B cell (primary cell): ENCODE measurements around the gene CCDC137. TPM values are rescaled to one million over a fixed set of nuclear protein-coding genes. Genes with fewer than 3 reads are reported as not detected.

Source experiments
- ATAC-seq: fragments of 200-7000 bp; cut with Tn5 transposase; one replicate; pipeline ENCODE4 v1.10.0; 2021; ENCODE audit warnings: low read depth, mild to moderate bottlenecking, moderate number of reproducible peaks, moderate library complexity
- CTCF ChIA-PET: fragments of 350-600 bp; sonication (Branson Sonifier 250); formaldehyde crosslinking; loops from one replicate; lab custom pipeline; 2021; ENCODE audit warnings: antibody characterized with exemption, inconsistent platforms; lab: Charles Lee
- POLR2A ChIA-PET: fragments of 350-600 bp; sonication (Branson Sonifier 250); formaldehyde crosslinking; loops from one replicate; lab custom pipeline; 2021; ENCODE audit warnings: antibody characterized with exemption; lab: Charles Lee
- DNase-seq: peaks from one replicate; pipeline ENCODE4 v3.0.0; 2013
- H2AFZ ChIP-seq: 2 replicates; pipeline ENCODE4 v1.6.1; 2012; ENCODE audit warnings: mild to moderate bottlenecking, low read depth, low read length; ENCODE audit not compliant: insufficient read depth, poor library complexity, severe bottlenecking
- H3K27ac ChIP-seq, 2 donors: 1 replicate in 1 of 2; 2 replicates in 1 of 2; pipeline ENCODE4 v1.5.1; 2012 to 2013; ENCODE audit warnings: low read length in 2 of 2, mild to moderate bottlenecking in 2 of 2, moderate library complexity in 1 of 2
- H3K27me3 ChIP-seq, 4 experiments: fragments of 200-600 bp in 1 of 4; sonication (generic) in 1 of 4; replicated peaks in 1 of 4; 1 replicate in 2 of 4; 2 replicates in 2 of 4; pipeline versions ENCODE4 v1.6.1 to v1.7.0; 2013 to 2016; ENCODE audit warnings: low read length in 3 of 4, mild to moderate bottlenecking in 2 of 4, mixed read lengths in 1 of 4, moderate library complexity in 1 of 4; ENCODE audit not compliant: insufficient read depth in 4 of 4, control insufficient read depth in 3 of 4; ENCODE audit errors: control extremely low read depth in 1 of 4
- H3K36me3 ChIP-seq, 2 experiments: replicated peaks in 1 of 2; 1 replicate in 1 of 2; 2 replicates in 1 of 2; pipeline versions ENCODE4 v1.6.1 to v1.7.1; 2013; ENCODE audit warnings: low read length in 1 of 2; ENCODE audit not compliant: insufficient read depth in 2 of 2, control insufficient read depth in 1 of 2; ENCODE audit errors: control extremely low read depth in 1 of 2, extremely low read depth in 1 of 2
- H3K4me1 ChIP-seq, 2 donors: fragments of 200-600 bp in 1 of 2; sonication (generic) in 1 of 2; 1 replicate in 1 of 2; 2 replicates in 1 of 2; pipeline versions ENCODE4 v1.5.1 to v1.6.1; 2013 to 2017; ENCODE audit warnings: low read length in 2 of 2; ENCODE audit not compliant: control insufficient read depth in 2 of 2, insufficient read depth in 2 of 2
- H3K4me2 ChIP-seq: replicated peaks from 2 replicates; pipeline ENCODE3; 2012; ENCODE audit warnings: mild to moderate bottlenecking, low read depth, low read length; ENCODE audit not compliant: poor library complexity, severe bottlenecking
- H3K4me3 ChIP-seq, 5 experiments: fragments of 200-600 bp in 1 of 5; sonication (generic) in 1 of 5; 1 replicate in 3 of 5; 2 replicates in 2 of 5; pipeline versions ENCODE4 v1.5.1 to v1.7.0; 2011 to 2016; ENCODE audit warnings: low read length in 4 of 5, mild to moderate bottlenecking in 4 of 5, low read depth in 2 of 5, control low read depth in 1 of 5, moderate library complexity in 1 of 5; ENCODE audit not compliant: insufficient read depth in 1 of 5; ENCODE audit errors: control extremely low read depth in 1 of 5, extremely low read depth in 1 of 5
- H3K79me2 ChIP-seq: fragments of 200-600 bp; sonication (generic); one replicate; pipeline ENCODE4 v1.6.0; 2016; ENCODE audit warnings: low read length; ENCODE audit not compliant: control insufficient read depth, insufficient read depth
- H3K9ac ChIP-seq: fragments of 200-600 bp; sonication (generic); 2 replicates; pipeline ENCODE4 v1.6.1; 2017; ENCODE audit warnings: mild to moderate bottlenecking, low read length, moderate library complexity
- H3K9me3 ChIP-seq, 3 donors: one replicate each; pipeline versions ENCODE4 v1.6.1 to v1.7.1; 2013; ENCODE audit warnings: low read length in 2 of 3; ENCODE audit not compliant: control insufficient read depth in 2 of 3, insufficient read depth in 1 of 3; ENCODE audit errors: control extremely low read depth in 1 of 3
- H4K20me1 ChIP-seq: 2 replicates; pipeline ENCODE4 v1.6.0; 2012; ENCODE audit warnings: mild to moderate bottlenecking, low read length; ENCODE audit not compliant: insufficient read depth, control insufficient read depth, poor library complexity, severe bottlenecking
- H3K27ac Mint-ChIP-seq: one replicate; pipeline ENCODE4 v1.8.0; 2021; ENCODE audit warnings: mixed read lengths
- H3K27me3 Mint-ChIP-seq: one replicate; pipeline ENCODE4 v1.8.0; 2021; ENCODE audit warnings: mixed read lengths
- H3K4me1 Mint-ChIP-seq: one replicate; pipeline ENCODE4 v1.8.0; 2021; ENCODE audit warnings: mixed read lengths
- H3K4me3 Mint-ChIP-seq: one replicate; pipeline ENCODE4 v1.8.0; 2021; ENCODE audit warnings: mixed read lengths
- H3K9me3 Mint-ChIP-seq: one replicate; pipeline ENCODE4 v1.8.0; 2022; ENCODE audit warnings: mixed read lengths; ENCODE audit not compliant: insufficient read depth
- EZH2 ChIP-seq: IDR thresholded peaks from 2 replicates; pipeline ENCODE4 v1.6.1; 2012; ENCODE audit warnings: borderline replicate concordance, low read depth, mild to moderate bottlenecking, moderate library complexity, low read length; ENCODE audit not compliant: insufficient read depth, poor library complexity, severe bottlenecking
- WGBS: methylation state at CpG from one replicate; pipeline ENCODE4 v1.1.5; 2013; ENCODE audit warnings: missing lambda C conversion rate; ENCODE audit not compliant: insufficient coverage; 5-methylcytosine and 5-hydroxymethylcytosine counted together
- intact Hi-C: fragments of 100-400 bp; cut with micrococcal nuclease; formaldehyde crosslinking; loops from one replicate; pipeline ENCODE4 v1.10.0; 2022
- polyA plus RNA-seq: library from polyadenylated mRNA; depleted of rRNA; stranded (reverse); fragments of >200 nt; gene quantifications from 2 replicates; pipeline ENCODE4 v1.2.3, GENCODE V29; 2012
- total RNA-seq, 2 donors: library from RNA; stranded (reverse); fragments of 120-200 nt in 1 of 2; gene quantifications; 1 replicate in 1 of 2; 2 replicates in 1 of 2; pipeline versions ENCODE4 v1.2.3 to v1.2.4, GENCODE V29; 2013 to 2022
- TF ChIP-seq, protein P1 (sequence below): fragments of 200-600 bp; IDR thresholded peaks from one replicate; pipeline ENCODE4 v1.8.0; 2022; ENCODE audit warnings: antibody characterized with exemption, mild to moderate bottlenecking

The CCDC137 gene
- total and polyA plus RNA-seq, 2 donors (not counting 1 experiment from before 2014, with no cell fraction given) = 18.8 to 36.0 TPM

GRCh38 chr17:81652906-81653771 is 13.4 kb upstream of the CCDC137 start:
- Histone ChIP-seq H3K9me3 (peaks cover 0 to 21% (median 3%) of the 10 kb centered on the region in 3 donors), H3K4me1 (peaks cover 12 to 18% of the 10 kb centered on the region in 2 donors), H3K27ac (no peak overlapping the region), H3K79me2 (no peaks in the 10 kb centered on the region), H3K4me3 (peak overlapping the region; percentile 9 to 66 (median 51)), H3K9ac (peak overlapping the region; percentile 70), H4K20me1 (no peaks in the 10 kb centered on the region), H2AFZ (peak overlapping the region; percentile 87), H3K27me3 (peaks cover 0 to 31% (median 4%) of the 10 kb centered on the region in 4 experiments), H3K4me2 (peak overlapping the region; percentile 92), H3K36me3 (no peaks in the 10 kb centered on the region)
- Mint-ChIP-seq H3K27me3 (peaks cover 14% of the 10 kb centered on the region), H3K27ac (no peak overlapping the region), H3K9me3 (no peaks in the 10 kb centered on the region), H3K4me1 (peaks cover 15% of the 10 kb centered on the region), H3K4me3 (peak overlapping the region; percentile 86)
- intact Hi-C loops = no loop called here
- no peak for TF ChIP-seq EZH2
- TF ChIP-seq, protein P1, sequence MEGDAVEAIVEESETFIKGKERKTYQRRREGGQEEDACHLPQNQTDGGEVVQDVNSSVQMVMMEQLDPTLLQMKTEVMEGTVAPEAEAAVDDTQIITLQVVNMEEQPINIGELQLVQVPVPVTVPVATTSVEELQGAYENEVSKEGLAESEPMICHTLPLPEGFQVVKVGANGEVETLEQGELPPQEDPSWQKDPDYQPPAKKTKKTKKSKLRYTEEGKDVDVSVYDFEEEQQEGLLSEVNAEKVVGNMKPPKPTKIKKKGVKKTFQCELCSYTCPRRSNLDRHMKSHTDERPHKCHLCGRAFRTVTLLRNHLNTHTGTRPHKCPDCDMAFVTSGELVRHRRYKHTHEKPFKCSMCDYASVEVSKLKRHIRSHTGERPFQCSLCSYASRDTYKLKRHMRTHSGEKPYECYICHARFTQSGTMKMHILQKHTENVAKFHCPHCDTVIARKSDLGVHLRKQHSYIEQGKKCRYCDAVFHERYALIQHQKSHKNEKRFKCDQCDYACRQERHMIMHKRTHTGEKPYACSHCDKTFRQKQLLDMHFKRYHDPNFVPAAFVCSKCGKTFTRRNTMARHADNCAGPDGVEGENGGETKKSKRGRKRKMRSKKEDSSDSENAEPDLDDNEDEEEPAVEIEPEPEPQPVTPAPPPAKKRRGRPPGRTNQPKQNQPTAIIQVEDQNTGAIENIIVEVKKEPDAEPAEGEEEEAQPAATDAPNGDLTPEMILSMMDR = no peak
- DNase-seq (peak; percentile 47), ATAC-seq (peak; percentile 75)
- WGBS = 7% methylated on average over 24 of the region's 27 CpGs
- ChIA-PET CTCF (no interaction called here), POLR2A (interaction anchor here (0.7 kb wide), 1 partner anchor 134 kb away, joined by 3 read pairs; no protein-coding TSS in a partner anchor)
